H1 (cell line): ENCODE measurements around the gene SYNPO2L. TPM values are rescaled to one million over a fixed set of nuclear protein-coding genes. Genes with fewer than 3 reads are reported as not detected.

ENCODE experiments used
- CTCF ChIA-PET: fragments of 300-600 bp; sonication (Branson Sonifier 250); formaldehyde crosslinking; loops from one replicate; lab custom pipeline; 2021; ENCODE audit not compliant: partially characterized antibody; lab: Charles Lee
- POLR2A ChIA-PET: fragments of 300-600 bp; sonication (Branson Sonifier 250); formaldehyde crosslinking; loops from one replicate; lab custom pipeline; 2021; ENCODE audit warnings: inconsistent platforms; ENCODE audit not compliant: partially characterized antibody; lab: Charles Lee
- DNase-seq, 2 experiments: peaks; one replicate each; pipeline versions ENCODE4 v3.0.0 to v3.0.0-alpha.2; 2010 to 2022; ENCODE audit warnings: low spot score in 2 of 2, low read depth in 1 of 2, mixed read lengths in 1 of 2
- FAIRE-seq: peaks from 2 replicates; lab custom pipeline; 2011; peaks lifted over from hg19 to GRCh38; lab: Jason Lieb, UNC
- H2AFZ ChIP-seq: 2 replicates; pipeline ENCODE4 v1.8.1; 2012; ENCODE audit warnings: low read length, inconsistent platforms
- H2AK5ac ChIP-seq: 2 replicates; pipeline ENCODE4 v1.6.1; 2013; ENCODE audit warnings: low read depth, low read length
- H2BK120ac ChIP-seq: replicated peaks from 2 replicates; pipeline ENCODE3; 2013; ENCODE audit warnings: low read depth, low read length, inconsistent platforms
- H2BK12ac ChIP-seq: 2 replicates; pipeline ENCODE4 v1.6.1; 2013; ENCODE audit warnings: low read depth, low read length
- H2BK15ac ChIP-seq: 2 replicates; pipeline ENCODE4 v1.6.1; 2013; ENCODE audit warnings: low read length
- H2BK20ac ChIP-seq: 2 replicates; pipeline ENCODE4 v1.6.1; 2013; ENCODE audit warnings: low read length
- H2BK5ac ChIP-seq: 2 replicates; pipeline ENCODE4 v1.6.1; 2013; ENCODE audit warnings: low read depth, low read length
- H3K14ac ChIP-seq: 2 replicates; pipeline ENCODE4 v1.6.1; 2013; ENCODE audit warnings: inconsistent platforms; ENCODE audit not compliant: insufficient read length
- H3K18ac ChIP-seq: 2 replicates; pipeline ENCODE4 v1.6.1; 2013; ENCODE audit warnings: low read length; ENCODE audit errors: extremely low read depth
- H3K23ac ChIP-seq: 2 replicates; pipeline ENCODE4 v1.6.1; 2013; ENCODE audit warnings: inconsistent platforms; ENCODE audit not compliant: insufficient read length
- H3K23me2 ChIP-seq: 2 replicates; pipeline ENCODE4 v1.6.1; 2013; ENCODE audit warnings: low read depth, low read length
- H3K27ac ChIP-seq: 2 replicates; pipeline ENCODE4 v1.6.1; 2011; ENCODE audit warnings: low read depth, low read length, inconsistent platforms
- H3K27me3 ChIP-seq, 4 experiments: replicated peaks in 1 of 4; 1 replicate in 1 of 4; 2 replicates in 3 of 4; pipeline versions ENCODE4 v1.6.1 to v1.8.1; 2011 to 2013; ENCODE audit warnings: low read length in 3 of 4, mild to moderate bottlenecking in 3 of 4, inconsistent platforms in 2 of 4, mixed read lengths in 2 of 4, moderate library complexity in 1 of 4; ENCODE audit not compliant: control insufficient read depth in 3 of 4, insufficient read depth in 3 of 4; ENCODE audit errors: extremely low read depth in 1 of 4
- H3K36me3 ChIP-seq, 4 experiments: 2 replicates each; pipeline versions ENCODE4 v1.6.1 to v1.8.1; 2011 to 2013; ENCODE audit warnings: mild to moderate bottlenecking in 4 of 4, low read length in 3 of 4, moderate library complexity in 2 of 4, control low read depth in 1 of 4, inconsistent platforms in 1 of 4; ENCODE audit not compliant: insufficient read depth in 4 of 4, control insufficient read depth in 2 of 4
- H3K4ac ChIP-seq: replicated peaks from 2 replicates; pipeline ENCODE3; 2013; ENCODE audit warnings: low read length, low read depth, mixed read lengths, inconsistent platforms; ENCODE audit not compliant: insufficient read length
- H3K4me1 ChIP-seq, 4 experiments: replicated peaks in 1 of 4; 1 replicate in 1 of 4; 2 replicates in 3 of 4; pipeline versions ENCODE4 v1.6.1 to v1.8.1; 2011 to 2013; ENCODE audit warnings: low read length in 3 of 4, inconsistent platforms in 2 of 4, mixed read lengths in 1 of 4; ENCODE audit not compliant: insufficient read depth in 4 of 4, control insufficient read depth in 3 of 4
- H3K4me2 ChIP-seq, 2 experiments: 2 replicates each; pipeline versions ENCODE4 v1.6.1 to v1.8.1; 2011 to 2013; ENCODE audit warnings: low read depth in 2 of 2, low read length in 2 of 2, control low read depth in 1 of 2, inconsistent platforms in 1 of 2, mild to moderate bottlenecking in 1 of 2; ENCODE audit not compliant: insufficient read depth in 1 of 2
- H3K4me3 ChIP-seq, 4 experiments: fragments of 200-600, 300-600 bp in 1 of 4; sonication (generic), shearing (Covaris generic), sonication (Bioruptor Twin) in 1 of 4; 2 replicates each; pipeline versions ENCODE4 v1.5.1 to v1.8.1; 2011 to 2016; ENCODE audit warnings: low read length in 4 of 4, low read depth in 3 of 4, control low read depth in 2 of 4, inconsistent platforms in 2 of 4, mild to moderate bottlenecking in 2 of 4, mixed read lengths in 1 of 4, moderate library complexity in 1 of 4; ENCODE audit not compliant: insufficient read depth in 2 of 4; ENCODE audit errors: extremely low read depth in 1 of 4
- H3K56ac ChIP-seq: replicated peaks from 2 replicates; pipeline ENCODE3; 2013; ENCODE audit warnings: low read depth, mild to moderate bottlenecking, mixed read lengths, low read length, inconsistent platforms; ENCODE audit not compliant: insufficient read length
- H3K79me1 ChIP-seq: 2 replicates; pipeline ENCODE4 v1.6.1; 2013; ENCODE audit warnings: low read depth, low read length, control low read depth
- H3K79me2 ChIP-seq, 2 experiments: 2 replicates each; pipeline versions ENCODE4 v1.6.1 to v1.8.1; 2012 to 2013; ENCODE audit warnings: low read length in 2 of 2, mild to moderate bottlenecking in 2 of 2, inconsistent platforms in 1 of 2; ENCODE audit not compliant: insufficient read depth in 2 of 2, control insufficient read depth in 1 of 2
- H3K9ac ChIP-seq, 4 experiments: replicated peaks in 1 of 4; 1 replicate in 1 of 4; 2 replicates in 3 of 4; pipeline versions ENCODE4 v1.6.1 to v1.8.1; 2011 to 2013; ENCODE audit warnings: low read depth in 3 of 4, low read length in 3 of 4, control low read depth in 2 of 4, mild to moderate bottlenecking in 2 of 4, moderate library complexity in 2 of 4, inconsistent platforms in 1 of 4; ENCODE audit errors: extremely low read depth in 1 of 4
- H3K9me3 ChIP-seq, 2 experiments: 2 replicates each; pipeline versions ENCODE4 v1.6.1 to v1.8.1; 2012 to 2013; ENCODE audit warnings: mild to moderate bottlenecking in 2 of 2, moderate library complexity in 2 of 2, control low read depth in 1 of 2, inconsistent platforms in 1 of 2, low read depth in 1 of 2, low read length in 1 of 2, mixed read lengths in 1 of 2; ENCODE audit not compliant: insufficient read depth in 2 of 2
- H4K20me1 ChIP-seq, 2 experiments: replicated peaks in 1 of 2; 2 replicates each; pipeline versions ENCODE3 to v1.8.1; 2011 to 2013; ENCODE audit warnings: inconsistent platforms in 2 of 2, low read length in 2 of 2, mild to moderate bottlenecking in 1 of 2; ENCODE audit not compliant: insufficient read depth in 2 of 2, control insufficient read depth in 1 of 2
- H4K5ac ChIP-seq: 2 replicates; pipeline ENCODE4 v1.6.1; 2013; ENCODE audit warnings: low read length, low read depth, mixed read lengths, inconsistent platforms; ENCODE audit not compliant: insufficient read length
- H4K8ac ChIP-seq: 2 replicates; pipeline ENCODE4 v1.8.0; 2013; ENCODE audit warnings: mild to moderate bottlenecking, moderate library complexity, low read length, inconsistent platforms; ENCODE audit not compliant: insufficient read depth; ENCODE audit errors: extremely low read depth
- H4K91ac ChIP-seq: replicated peaks from 2 replicates; pipeline ENCODE3; 2013; ENCODE audit warnings: low read length, mixed read lengths, inconsistent platforms; ENCODE audit not compliant: insufficient read length
- ASH2L ChIP-seq: fragments of 200-600, 300-600 bp; sonication (generic); IDR thresholded peaks from one replicate; pipeline ENCODE4 v1.7.1; 2017; ENCODE audit warnings: low read length
- MAFK ChIP-seq: IDR thresholded peaks from 2 replicates; pipeline ENCODE4 v1.6.1; 2012; ENCODE audit warnings: low read depth, mild to moderate bottlenecking, improper control_type of control experiment, low read length
- NRF1 ChIP-seq: IDR thresholded peaks from 2 replicates; pipeline ENCODE4 v1.6.1; 2011; ENCODE audit warnings: mild to moderate bottlenecking, low read depth, low read length, improper control_type of control experiment
- RAD21 ChIP-seq, 2 experiments: IDR thresholded peaks in 1 of 2; conservative IDR thresholded peaks in 1 of 2; 2 replicates each; pipeline ENCODE4 v1.6.1; 2011; ENCODE audit warnings: low read depth in 2 of 2, low read length in 2 of 2, improper control_type of control experiment in 1 of 2, inconsistent platforms in 1 of 2, mild to moderate bottlenecking in 1 of 2, moderate library complexity in 1 of 2
- SRF ChIP-seq: IDR thresholded peaks from 2 replicates; pipeline ENCODE4 v1.6.1; 2011; ENCODE audit warnings: mild to moderate bottlenecking, low read depth, low read length, moderate library complexity
- SUZ12 ChIP-seq: fragments of 200-600 bp; sonication (generic); IDR thresholded peaks from 2 replicates; pipeline ENCODE4 v1.6.1; 2012; ENCODE audit warnings: mild to moderate bottlenecking, inconsistent platforms, low read length, moderate library complexity, mixed read lengths
- WGBS, 2 experiments: shearing (Covaris generic) in 1 of 2; methylation state at CpG; one replicate each; pipeline versions ENCODE4 v1.1.6 to v1.1.7; 2013 to 2015; ENCODE audit warnings: low lambda C conversion rate in 2 of 2, mixed read lengths in 2 of 2, inconsistent platforms in 1 of 2, low coverage in 1 of 2, missing lambda C conversion rate in 1 of 2; ENCODE audit not compliant: insufficient replicate concordance in 2 of 2, insufficient coverage in 1 of 2, insufficient read length in 1 of 2; ENCODE audit errors: extremely low coverage in 1 of 2, missing lambda C conversion rate in 1 of 2; 5-methylcytosine and 5-hydroxymethylcytosine counted together
- polyA plus RNA-seq, 7 experiments: library from polyadenylated mRNA; depleted of rRNA in 3 of 7; stranded (reverse) in 5 of 7; unstranded in 2 of 7; fragments of >200 nt in 5 of 7; fragments of 200-250 nt in 2 of 7; gene quantifications; 1 replicate in 5 of 7; 2 replicates in 1 of 7; 4 replicates in 1 of 7; pipeline versions ENCODE4 v1.2.1 to v1.2.3, GENCODE V29; 2011 to 2013; ENCODE audit warnings: missing spikeins in 2 of 7, mixed read lengths in 2 of 7
- total RNA-seq: library from RNA; stranded (reverse); fragmentation: NEBNext Ultra II Directional; extraction: Animal tissue kit (Norgen Biotek cat#: 25700); gene quantifications from 2 replicates; pipeline ENCODE4 v1.2.1, GENCODE V29; 2021
- TF ChIP-seq, protein P1 (sequence below), 3 experiments: IDR thresholded peaks; 1 replicate in 2 of 3; 2 replicates in 1 of 3; pipeline versions ENCODE4 v1.5.1 to v1.6.1; 2011; ENCODE audit warnings: low read length in 3 of 3, mild to moderate bottlenecking in 3 of 3, inconsistent platforms in 2 of 3, low read depth in 1 of 3, moderate library complexity in 1 of 3; ENCODE audit not compliant: insufficient read depth in 1 of 3; ENCODE audit errors: control extremely low read depth in 1 of 3
- TF ChIP-seq, protein P2 (sequence below): IDR thresholded peaks from 2 replicates; pipeline ENCODE4 v1.6.1; 2011; ENCODE audit warnings: low read length, improper control_type of control experiment

Gene SYNPO2L
- total and polyA plus RNA-seq, 2 of the 8 experiments (the other 6 are each of a cell fraction or from before 2014, with no cell fraction given) = 0.05 to 0.19 TPM

DNA sequence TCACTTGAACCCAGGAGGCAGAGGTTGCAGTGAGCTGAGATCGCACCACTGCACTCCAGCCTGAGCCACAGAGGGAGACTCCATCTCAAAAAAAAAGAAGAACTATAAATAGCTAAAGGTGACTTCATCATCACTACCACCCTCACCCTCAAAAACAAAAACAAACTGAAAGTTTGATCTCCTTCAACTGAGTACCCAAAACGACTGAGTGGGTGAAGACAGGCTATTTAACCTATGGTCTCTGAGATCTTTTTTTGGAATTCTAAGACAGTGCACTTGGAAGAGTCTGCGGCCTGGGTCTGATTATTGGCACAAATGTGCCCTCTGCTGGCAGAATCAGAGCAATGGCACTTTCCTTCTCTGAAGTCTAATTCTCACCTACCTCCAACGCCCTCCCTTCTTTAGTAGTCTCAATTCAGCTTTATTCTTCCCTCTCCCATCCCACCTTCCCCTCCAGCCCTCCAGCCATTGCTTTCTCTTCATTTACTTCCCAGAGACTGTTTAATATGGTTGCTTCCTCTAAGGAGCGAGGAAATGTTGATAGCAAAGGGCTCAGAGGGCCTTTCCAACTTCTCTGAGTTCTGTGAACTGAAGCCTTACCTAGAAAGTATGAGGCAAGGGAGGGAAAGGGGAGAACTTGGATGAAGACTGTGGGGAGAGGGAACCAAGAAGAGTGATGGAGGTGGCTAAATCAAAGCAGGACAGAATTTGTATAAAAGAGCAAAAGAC, 11.7 kb downstream of the SYNPO2L start:
- Histone ChIP-seq H3K4me1 (peaks cover 0 to 15% (median 9%) of the 10 kb centered on the region in 4 experiments; a peak in 6 of 7 replicates), H4K91ac (no peak overlapping the region), H3K9ac (no peak overlapping the region), H3K14ac (no peak overlapping the region), H4K5ac (no peak overlapping the region), H4K20me1 (no peaks in the 10 kb centered on the region), H3K79me2 (no peaks in the 10 kb centered on the region), H2BK12ac (no peak overlapping the region), H3K4me3 (no peak overlapping the region), H3K27ac (no peak overlapping the region), H3K56ac (no peak overlapping the region), H2AK5ac (no peak overlapping the region), H3K23me2 (peaks cover 9% of the 10 kb centered on the region; the same call in 1 of the 2 replicates), H3K36me3 (no peaks in the 10 kb centered on the region), H3K79me1 (no peaks in the 10 kb centered on the region), H3K23ac (no peak overlapping the region), H2BK120ac (no peak overlapping the region), H3K4ac (no peak overlapping the region), H3K27me3 (no peaks in the 10 kb centered on the region), H3K9me3 (no peaks in the 10 kb centered on the region), H2BK20ac (no peak overlapping the region), H4K8ac (no peak overlapping the region), H2AFZ (no peak overlapping the region), H3K4me2 (no peak overlapping the region), H2BK15ac (no peak overlapping the region), H3K18ac (no peak overlapping the region), H2BK5ac (no peak overlapping the region)
- peak; percentile 66 for FAIRE-seq
- POLR2A ChIA-PET = interaction anchor here (0.8 to 2.3 kb wide), 6 partner anchors 10 to 115 kb away, joined by 3 to 8 read pairs (median 4); no protein-coding TSS in a partner anchor
- WGBS, 2 experiments = 31% methylated on average over 5 of the region's 5 CpGs; no CpG with 5 or more reads in 1 of the 2 experiments
- CTCF ChIA-PET = interaction anchor here (0.6 to 14.5 kb wide), 36 partner anchors 10 to 216 kb away, joined by 3 to 271 read pairs (median 4); partner anchors contain the start of genes SYNPO2L and USP54
- peak in 1 of 2 experiments; percentile 63 for DNase-seq
- TF ChIP-seq MAFK = no peak
- no peak for TF ChIP-seq NRF1
- TF ChIP-seq, protein P1, sequence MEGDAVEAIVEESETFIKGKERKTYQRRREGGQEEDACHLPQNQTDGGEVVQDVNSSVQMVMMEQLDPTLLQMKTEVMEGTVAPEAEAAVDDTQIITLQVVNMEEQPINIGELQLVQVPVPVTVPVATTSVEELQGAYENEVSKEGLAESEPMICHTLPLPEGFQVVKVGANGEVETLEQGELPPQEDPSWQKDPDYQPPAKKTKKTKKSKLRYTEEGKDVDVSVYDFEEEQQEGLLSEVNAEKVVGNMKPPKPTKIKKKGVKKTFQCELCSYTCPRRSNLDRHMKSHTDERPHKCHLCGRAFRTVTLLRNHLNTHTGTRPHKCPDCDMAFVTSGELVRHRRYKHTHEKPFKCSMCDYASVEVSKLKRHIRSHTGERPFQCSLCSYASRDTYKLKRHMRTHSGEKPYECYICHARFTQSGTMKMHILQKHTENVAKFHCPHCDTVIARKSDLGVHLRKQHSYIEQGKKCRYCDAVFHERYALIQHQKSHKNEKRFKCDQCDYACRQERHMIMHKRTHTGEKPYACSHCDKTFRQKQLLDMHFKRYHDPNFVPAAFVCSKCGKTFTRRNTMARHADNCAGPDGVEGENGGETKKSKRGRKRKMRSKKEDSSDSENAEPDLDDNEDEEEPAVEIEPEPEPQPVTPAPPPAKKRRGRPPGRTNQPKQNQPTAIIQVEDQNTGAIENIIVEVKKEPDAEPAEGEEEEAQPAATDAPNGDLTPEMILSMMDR (IDR thresholded peaks at IDR 0.05; ENCODE audit: control extremely low read depth in 1 of 3, insufficient read depth in 1 of 3, low read depth in 1 of 3, low read length in 3 of 3) = peak; percentile 43 to 84 (median 83)
- TF ChIP-seq ASH2L = no peak
- TF ChIP-seq SUZ12 = no peak
- TF ChIP-seq, protein P2, sequence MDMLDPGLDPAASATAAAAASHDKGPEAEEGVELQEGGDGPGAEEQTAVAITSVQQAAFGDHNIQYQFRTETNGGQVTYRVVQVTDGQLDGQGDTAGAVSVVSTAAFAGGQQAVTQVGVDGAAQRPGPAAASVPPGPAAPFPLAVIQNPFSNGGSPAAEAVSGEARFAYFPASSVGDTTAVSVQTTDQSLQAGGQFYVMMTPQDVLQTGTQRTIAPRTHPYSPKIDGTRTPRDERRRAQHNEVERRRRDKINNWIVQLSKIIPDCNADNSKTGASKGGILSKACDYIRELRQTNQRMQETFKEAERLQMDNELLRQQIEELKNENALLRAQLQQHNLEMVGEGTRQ = no peak
- TF ChIP-seq RAD21 (IDR thresholded peaks at IDR 0.05 in 1 of 2, conservative IDR thresholded peaks at IDR 0.05 in 1 of 2; ENCODE audit: low read depth in 2 of 2, low read length in 2 of 2) = peak; percentile 96 to 97
- TF ChIP-seq SRF = no peak
